Testis (tissue), 3 donors: Measurements from ENCODE around the gene SEPTIN8. TPM values are rescaled to one million over a fixed set of nuclear protein-coding genes. Genes with fewer than 3 reads are reported as not detected.

ENCODE experiments used
- DNase-seq: peaks from one replicate; pipeline ENCODE4 v3.0.0-alpha.2; 2019
- H3K27ac ChIP-seq, 2 donors: fragments of 200-600 bp; sonication (generic); one replicate each; pipeline ENCODE4 v1.5.1; 2019
- H3K27me3 ChIP-seq: fragments of 200-600 bp; sonication (generic); one replicate; pipeline ENCODE4 v1.5.1; 2019
- H3K36me3 ChIP-seq: fragments of 200-600 bp; sonication (generic); one replicate; pipeline ENCODE4 v1.5.1; 2017; ENCODE audit warnings: low read depth; ENCODE audit errors: missing control alignments
- H3K4me1 ChIP-seq: fragments of 200-600 bp; sonication (generic); one replicate; pipeline ENCODE4 v1.5.1; 2019
- H3K4me3 ChIP-seq, 2 donors: fragments of 200-600 bp; sonication (generic); one replicate each; pipeline ENCODE4 v1.5.1; 2017 to 2019
- H3K9me3 ChIP-seq: fragments of 200-600 bp; sonication (generic); one replicate; pipeline ENCODE4 v1.5.1; 2017
- CTCF ChIP-seq, 3 experiments: fragments of 450-650 bp in 2 of 3; fragments of 200-600 bp in 1 of 3; sonication (generic) in 1 of 3; IDR thresholded peaks; one replicate each; pipeline ENCODE4 v1.5.1; 2016 to 2019; ENCODE audit warnings: antibody characterized with exemption in 3 of 3, mild to moderate bottlenecking in 2 of 3, moderate library complexity in 1 of 3
- POLR2A ChIP-seq: fragments of 450-650 bp; IDR thresholded peaks from one replicate; pipeline ENCODE4 v1.6.1; 2017; ENCODE audit warnings: antibody characterized with exemption, mild to moderate bottlenecking, moderate library complexity
- WGBS, 2 donors: methylation state at CpG; one replicate each; pipeline ENCODE4 v1.1.5; 2018; 5-methylcytosine and 5-hydroxymethylcytosine counted together
- intact Hi-C: fragments of 100-400 bp; cut with DNase I; formaldehyde crosslinking; loops from one replicate; pipeline ENCODE4 v1.15.1; 2023; ENCODE audit warnings: low total_unique reads
- polyA plus RNA-seq: library from polyadenylated mRNA; stranded (reverse); fragments of 350-450 nt; fragmentation: Illumina TruSeq; extraction: RNeasy Lipid Tissue Mini Kit (QIAGEN cat#74804); gene quantifications from one replicate; pipeline ENCODE4 v1.2.3, GENCODE V29; 2014; ENCODE audit warnings: low read depth, low replicate concordance; ENCODE audit not compliant: insufficient read depth
- total RNA-seq, 2 donors: library from RNA; depleted of rRNA; stranded (reverse); fragments of >200 nt; gene quantifications; one replicate each; pipeline ENCODE4 v1.2.3, GENCODE V29; 2016

The SEPTIN8 gene
- total and polyA plus RNA-seq, 3 donors from 2014 or later: 12.4 to 16.4 (median 13.9) TPM

GRCh38 chr5:132782101-132782500, 5.1 kb upstream of the SEPTIN8 start:
- no peaks in the 10 kb centered on the region for H3K36me3 ChIP-seq
- TF ChIP-seq CTCF (IDR thresholded peaks at IDR 0.05) (no peak), POLR2A (no peak)
- no peaks in the 10 kb centered on the region for H3K9me3 ChIP-seq
- DNase-seq: no peak
- H3K27ac ChIP-seq: no peak overlapping the region
- 73 to 80% methylated on average over 4 of the region's 4 CpGs for WGBS, 2 donors
- H3K27me3 ChIP-seq: no peaks in the 10 kb centered on the region
- no peak overlapping the region for H3K4me3 ChIP-seq
- intact Hi-C loops: no loop called here
- H3K4me1 ChIP-seq: peaks cover 7% of the 10 kb centered on the region

- TF ChIP-seq POLR2A (no peak), CTCF (IDR thresholded peaks at IDR 0.05) (no peak)
- H3K4me3 ChIP-seq: no peak overlapping the region
- no peak overlapping the region for H3K27ac ChIP-seq
- DNase-seq: no peak
- intact Hi-C loops: no loop called here
- H3K27me3 ChIP-seq: no peaks in the 10 kb centered on the region
- H3K4me1 ChIP-seq: peaks cover 12% of the 10 kb centered on the region
- H3K36me3 ChIP-seq: no peaks in the 10 kb centered on the region
- WGBS, 2 donors: 95 to 96% methylated on average over 4 of the region's 4 CpGs
- no peaks in the 10 kb centered on the region for H3K9me3 ChIP-seq
These were observed 4.0 kb upstream of the SEPTIN8 start for GRCh38 chr5:132781029-132781428.

- Histone ChIP-seq H3K9me3 (no peaks in the 10 kb centered on the region), H3K4me1 (peaks cover 13% of the 10 kb centered on the region), H3K27me3 (no peaks in the 10 kb centered on the region), H3K36me3 (no peaks in the 10 kb centered on the region), H3K27ac (no peak overlapping the region), H3K4me3 (no peak overlapping the region)
- intact Hi-C loops: no loop called here
- no peak for DNase-seq
- TF ChIP-seq POLR2A (no peak), CTCF (IDR thresholded peaks at IDR 0.05) (no peak)
- WGBS, 2 donors: 97 to 100% methylated on average over 1 of the region's 1 CpG
These were observed 3.5 kb upstream of the SEPTIN8 start for GRCh38 chr5:132780577-132780976.

- Histone ChIP-seq H3K27ac (no peak overlapping the region), H3K36me3 (no peaks in the 10 kb centered on the region), H3K4me1 (peaks cover 13% of the 10 kb centered on the region), H3K27me3 (no peaks in the 10 kb centered on the region), H3K4me3 (no peak overlapping the region), H3K9me3 (no peaks in the 10 kb centered on the region)
- 91 to 95% methylated on average over 3 of the region's 3 CpGs for WGBS, 2 donors
- intact Hi-C loops: no loop called here
- DNase-seq: no peak
- TF ChIP-seq CTCF (IDR thresholded peaks at IDR 0.05): no peak
- TF ChIP-seq POLR2A: no peak
These were observed 2.9 kb upstream of the SEPTIN8 start for GRCh38 chr5:132779961-132780360.

- Histone ChIP-seq H3K4me1 (peaks cover 13% of the 10 kb centered on the region), H3K36me3 (no peaks in the 10 kb centered on the region), H3K9me3 (no peaks in the 10 kb centered on the region), H3K27ac (no peak overlapping the region), H3K4me3 (no peak overlapping the region), H3K27me3 (no peaks in the 10 kb centered on the region)
- no peak for TF ChIP-seq POLR2A
- intact Hi-C loops: no loop called here
- no peak for DNase-seq
- WGBS, 2 donors: 81% methylated on average over 5 of the region's 5 CpGs
These were observed 1.8 kb upstream of the SEPTIN8 start for GRCh38 chr5:132778856-132779255.
